ENCODE results near the gene GTF2IRD1. TPM values are rescaled to one million over a fixed set of nuclear protein-coding genes. Genes with fewer than 3 reads are reported as not detected.

GTF2IRD1 gene
- total RNA-seq, 1 experiment from 2014 or later, result 42.9 TPM

DNA sequence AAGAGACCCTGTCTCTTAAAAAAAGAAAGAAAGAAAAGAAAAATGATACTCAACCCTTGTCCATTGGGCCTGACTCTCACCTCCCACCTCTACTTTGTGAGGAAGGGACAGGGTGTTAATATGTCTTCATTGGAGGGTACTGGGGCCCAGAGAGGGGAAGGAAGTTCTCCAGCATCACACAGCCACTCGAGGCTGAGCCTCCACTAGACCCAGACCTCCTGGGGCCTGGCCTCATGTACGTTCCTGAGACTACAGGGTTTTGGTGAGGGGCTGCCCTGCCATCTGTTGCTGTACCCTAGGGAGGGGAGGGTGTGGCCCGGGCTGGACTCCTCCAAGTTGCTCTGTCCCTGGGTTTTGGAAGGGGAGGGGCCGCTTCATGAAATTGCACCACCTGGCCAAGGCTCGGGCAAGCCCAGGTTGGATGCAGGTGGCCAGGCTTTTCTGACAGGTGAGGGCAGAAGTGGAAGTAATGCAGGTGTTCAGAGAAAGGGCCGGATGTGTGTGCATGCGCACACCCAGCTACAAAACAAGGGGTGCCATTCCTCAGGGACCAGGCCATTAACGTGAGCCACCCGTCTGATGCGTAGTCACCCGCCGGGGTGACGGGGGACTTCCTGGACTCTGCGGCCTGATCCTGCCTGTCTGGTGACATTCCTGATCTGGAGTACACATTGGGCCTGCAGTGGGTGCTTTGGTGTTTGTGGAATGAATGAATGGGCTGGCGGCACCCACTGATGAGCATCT lies 21.7 kb downstream of the GTF2IRD1 start:
- H3K9me3 Mint-ChIP-seq, result no peaks in the 10 kb centered on the region
- peaks cover 29% of the 10 kb centered on the region for H3K4me1 Mint-ChIP-seq
- POLR2A ChIA-PET, result no interaction called here
- DNase-seq (ENCODE audit: low spot score) (no peak), ATAC-seq (no peak)
- H3K36me3 Mint-ChIP-seq, result no peaks in the 10 kb centered on the region
- H3K4me3 Mint-ChIP-seq, result no peak overlapping the region
- no peaks in the 10 kb centered on the region for H3K27me3 Mint-ChIP-seq (ENCODE audit: low read depth)
- TF ChIP-seq SP1 (CRISPR knock-in tag; conservative IDR thresholded peaks at IDR 0.05), result no peak
- no peak for TF ChIP-seq KAT7 (CRISPR knock-in tag; IDR thresholded peaks at IDR 0.05; ENCODE audit: borderline replicate concordance)
- TF ChIP-seq, protein P1, sequence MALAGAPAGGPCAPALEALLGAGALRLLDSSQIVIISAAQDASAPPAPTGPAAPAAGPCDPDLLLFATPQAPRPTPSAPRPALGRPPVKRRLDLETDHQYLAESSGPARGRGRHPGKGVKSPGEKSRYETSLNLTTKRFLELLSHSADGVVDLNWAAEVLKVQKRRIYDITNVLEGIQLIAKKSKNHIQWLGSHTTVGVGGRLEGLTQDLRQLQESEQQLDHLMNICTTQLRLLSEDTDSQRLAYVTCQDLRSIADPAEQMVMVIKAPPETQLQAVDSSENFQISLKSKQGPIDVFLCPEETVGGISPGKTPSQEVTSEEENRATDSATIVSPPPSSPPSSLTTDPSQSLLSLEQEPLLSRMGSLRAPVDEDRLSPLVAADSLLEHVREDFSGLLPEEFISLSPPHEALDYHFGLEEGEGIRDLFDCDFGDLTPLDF (CRISPR knock-in tag; IDR thresholded peaks at IDR 0.05), result no peak
- no peak for TF ChIP-seq ERG (CRISPR knock-in tag; IDR thresholded peaks at IDR 0.05)
- TF ChIP-seq CBFB (CRISPR knock-in tag; IDR thresholded peaks at IDR 0.05; ENCODE audit: low read depth), result no peak
- TF ChIP-seq SOX15 (CRISPR knock-in tag; IDR thresholded peaks at IDR 0.05), result no peak
- no peak for TF ChIP-seq ATF6 (CRISPR knock-in tag; IDR thresholded peaks at IDR 0.05)
- TF ChIP-seq ZNF423 (CRISPR knock-in tag; IDR thresholded peaks at IDR 0.05), result no peak
- no peak for TF ChIP-seq ZNF121 (CRISPR knock-in tag; IDR thresholded peaks at IDR 0.05)
- TF ChIP-seq ZNF425 (CRISPR knock-in tag; conservative IDR thresholded peaks at IDR 0.05), result no peak
- TF ChIP-seq, protein P2, sequence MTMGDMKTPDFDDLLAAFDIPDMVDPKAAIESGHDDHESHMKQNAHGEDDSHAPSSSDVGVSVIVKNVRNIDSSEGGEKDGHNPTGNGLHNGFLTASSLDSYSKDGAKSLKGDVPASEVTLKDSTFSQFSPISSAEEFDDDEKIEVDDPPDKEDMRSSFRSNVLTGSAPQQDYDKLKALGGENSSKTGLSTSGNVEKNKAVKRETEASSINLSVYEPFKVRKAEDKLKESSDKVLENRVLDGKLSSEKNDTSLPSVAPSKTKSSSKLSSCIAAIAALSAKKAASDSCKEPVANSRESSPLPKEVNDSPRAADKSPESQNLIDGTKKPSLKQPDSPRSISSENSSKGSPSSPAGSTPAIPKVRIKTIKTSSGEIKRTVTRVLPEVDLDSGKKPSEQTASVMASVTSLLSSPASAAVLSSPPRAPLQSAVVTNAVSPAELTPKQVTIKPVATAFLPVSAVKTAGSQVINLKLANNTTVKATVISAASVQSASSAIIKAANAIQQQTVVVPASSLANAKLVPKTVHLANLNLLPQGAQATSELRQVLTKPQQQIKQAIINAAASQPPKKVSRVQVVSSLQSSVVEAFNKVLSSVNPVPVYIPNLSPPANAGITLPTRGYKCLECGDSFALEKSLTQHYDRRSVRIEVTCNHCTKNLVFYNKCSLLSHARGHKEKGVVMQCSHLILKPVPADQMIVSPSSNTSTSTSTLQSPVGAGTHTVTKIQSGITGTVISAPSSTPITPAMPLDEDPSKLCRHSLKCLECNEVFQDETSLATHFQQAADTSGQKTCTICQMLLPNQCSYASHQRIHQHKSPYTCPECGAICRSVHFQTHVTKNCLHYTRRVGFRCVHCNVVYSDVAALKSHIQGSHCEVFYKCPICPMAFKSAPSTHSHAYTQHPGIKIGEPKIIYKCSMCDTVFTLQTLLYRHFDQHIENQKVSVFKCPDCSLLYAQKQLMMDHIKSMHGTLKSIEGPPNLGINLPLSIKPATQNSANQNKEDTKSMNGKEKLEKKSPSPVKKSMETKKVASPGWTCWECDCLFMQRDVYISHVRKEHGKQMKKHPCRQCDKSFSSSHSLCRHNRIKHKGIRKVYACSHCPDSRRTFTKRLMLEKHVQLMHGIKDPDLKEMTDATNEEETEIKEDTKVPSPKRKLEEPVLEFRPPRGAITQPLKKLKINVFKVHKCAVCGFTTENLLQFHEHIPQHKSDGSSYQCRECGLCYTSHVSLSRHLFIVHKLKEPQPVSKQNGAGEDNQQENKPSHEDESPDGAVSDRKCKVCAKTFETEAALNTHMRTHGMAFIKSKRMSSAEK (CRISPR knock-in tag; IDR thresholded peaks at IDR 0.05; ENCODE audit: borderline replicate concordance), result no peak
- no peak for TF ChIP-seq ZNF219 (CRISPR knock-in tag; IDR thresholded peaks at IDR 0.05; ENCODE audit: borderline replicate concordance)
- no peak for TF ChIP-seq NFYB (CRISPR knock-in tag; conservative IDR thresholded peaks at IDR 0.05; ENCODE audit: low read depth)
- TF ChIP-seq OVOL2 (CRISPR knock-in tag; IDR thresholded peaks at IDR 0.05; ENCODE audit: borderline replicate concordance), result no peak
- TF ChIP-seq, protein P3, sequence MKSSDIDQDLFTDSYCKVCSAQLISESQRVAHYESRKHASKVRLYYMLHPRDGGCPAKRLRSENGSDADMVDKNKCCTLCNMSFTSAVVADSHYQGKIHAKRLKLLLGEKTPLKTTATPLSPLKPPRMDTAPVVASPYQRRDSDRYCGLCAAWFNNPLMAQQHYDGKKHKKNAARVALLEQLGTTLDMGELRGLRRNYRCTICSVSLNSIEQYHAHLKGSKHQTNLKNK (CRISPR knock-in tag; IDR thresholded peaks at IDR 0.05), result no peak
- TF ChIP-seq E2F5 (CRISPR knock-in tag; IDR thresholded peaks at IDR 0.05), result no peak
- TF ChIP-seq FOXK1 (CRISPR knock-in tag; IDR thresholded peaks at IDR 0.05), result no peak
- no peak for TF ChIP-seq TEAD1 (CRISPR knock-in tag; IDR thresholded peaks at IDR 0.05)
- peak overlapping the region; percentile 74; the same call in 1 of the 2 replicates for H3K27ac Mint-ChIP-seq
- CTCF ChIA-PET, result interaction anchor here (2.4 kb wide), 1 partner anchor 26 kb away, joined by 6 read pairs; no protein-coding TSS in a partner anchor
